Neural cell (in vitro differentiated cells): ENCODE measurements around the gene MICAL2. TPM values are rescaled to one million over a fixed set of nuclear protein-coding genes. Genes with fewer than 3 reads are reported as not detected.

Experiments
- H2AFZ ChIP-seq: fragments of 200-600, 300-800 bp; sonication (generic), shearing (Covaris generic); 2 replicates; pipeline ENCODE4 v1.6.0; 2014; ENCODE audit warnings: low read depth, mild to moderate bottlenecking, antibody characterized with exemption, low read length, moderate library complexity
- H3F3A ChIP-seq: fragments of 200-600 bp; shearing (Covaris generic); 2 replicates; pipeline ENCODE4 v1.6.1; 2016; ENCODE audit warnings: mild to moderate bottlenecking, moderate library complexity, mixed read lengths, antibody characterized with exemption, low read length; ENCODE audit not compliant: insufficient read depth, poor library complexity, severe bottlenecking
- H3K27ac ChIP-seq: fragments of 200-600, 300-800 bp; sonication (generic), shearing (Covaris generic); 2 replicates; pipeline ENCODE4 v1.5.1; 2014; ENCODE audit warnings: mild to moderate bottlenecking, low read length, moderate library complexity
- H3K27me3 ChIP-seq: fragments of 300-800, 200-600 bp; sonication (generic), shearing (Covaris generic); 2 replicates; pipeline ENCODE4 v1.6.0; 2014; ENCODE audit warnings: mild to moderate bottlenecking, low read depth, low read length, moderate library complexity; ENCODE audit not compliant: insufficient read depth
- H3K36me3 ChIP-seq: fragments of 300-800, 200-600 bp; sonication (generic), shearing (Covaris generic); 2 replicates; pipeline ENCODE4 v1.5.1; 2014; ENCODE audit warnings: mild to moderate bottlenecking, antibody characterized with exemption, low read length, moderate library complexity; ENCODE audit not compliant: insufficient read depth
- H3K4me2 ChIP-seq: fragments of 300-800, 200-600 bp; sonication (generic), shearing (Covaris generic); 2 replicates; pipeline ENCODE4 v1.6.0; 2014; ENCODE audit warnings: mild to moderate bottlenecking, low read length
- H3K4me3 ChIP-seq: fragments of 300-800, 200-600 bp; sonication (generic), shearing (Covaris generic); 2 replicates; pipeline ENCODE4 v1.5.1; 2014; ENCODE audit warnings: mild to moderate bottlenecking, low read length, moderate library complexity
- H3K79me2 ChIP-seq: fragments of 200-600 bp; shearing (Covaris generic); replicated peaks from 2 replicates; pipeline ENCODE4 v1.6.0; 2014; ENCODE audit warnings: mild to moderate bottlenecking, low read length, moderate library complexity; ENCODE audit not compliant: insufficient read depth
- H3K9ac ChIP-seq: fragments of 300-800, 200-600 bp; sonication (generic), shearing (Covaris generic); 2 replicates; pipeline ENCODE4 v1.6.1; 2016; ENCODE audit warnings: mild to moderate bottlenecking, low read length, mixed read lengths
- H3K9me2 ChIP-seq: fragments of 200-600 bp; shearing (Covaris generic); 2 replicates; pipeline ENCODE4 v1.6.1; 2016; ENCODE audit warnings: mild to moderate bottlenecking, low read length, mixed read lengths; ENCODE audit not compliant: insufficient read depth
- H3K9me3 ChIP-seq: fragments of 200-600, 300-800 bp; sonication (generic), shearing (Covaris generic); 2 replicates; pipeline ENCODE4 v1.6.1; 2016; ENCODE audit warnings: mild to moderate bottlenecking, mixed run types, low read length, moderate library complexity, mixed read lengths
- H4K20me1 ChIP-seq: fragments of 200-600 bp; shearing (Covaris generic); 2 replicates; pipeline ENCODE4 v1.6.1; 2016; ENCODE audit warnings: mild to moderate bottlenecking, mixed run types; ENCODE audit not compliant: insufficient read depth
- EP300 ChIP-seq: fragments of 450-650 bp; conservative IDR thresholded peaks from 2 replicates; pipeline ENCODE4 v1.6.1; 2014; ENCODE audit warnings: antibody characterized with exemption, mild to moderate bottlenecking, moderate library complexity; ENCODE audit not compliant: poor library complexity, severe bottlenecking
- EZH2 ChIP-seq: fragments of 200-600, 300-800 bp; shearing (Covaris generic), sonication (generic); IDR thresholded peaks from 2 replicates; pipeline ENCODE4 v1.6.1; 2014; ENCODE audit warnings: antibody characterized with exemption, low read length, borderline replicate concordance, mild to moderate bottlenecking; ENCODE audit not compliant: insufficient read depth, poor library complexity, severe bottlenecking
- MXI1 ChIP-seq: fragments of 450-650 bp; conservative IDR thresholded peaks from 2 replicates; pipeline ENCODE4 v1.6.1; 2014; ENCODE audit warnings: antibody characterized with exemption, mild to moderate bottlenecking; ENCODE audit not compliant: poor library complexity, severe bottlenecking
- POLR2AphosphoS5 ChIP-seq: IDR thresholded peaks from 2 replicates; pipeline ENCODE4 v1.6.1; 2012
- RAD21 ChIP-seq: fragments of 450-650 bp; conservative IDR thresholded peaks from 2 replicates; pipeline ENCODE4 v1.6.1; 2014; ENCODE audit warnings: antibody characterized with exemption, mild to moderate bottlenecking, moderate library complexity
- REST ChIP-seq: IDR thresholded peaks from 2 replicates; pipeline ENCODE4 v1.6.1; 2012; ENCODE audit warnings: borderline replicate concordance
- SMC3 ChIP-seq: fragments of 450-650 bp; conservative IDR thresholded peaks from 2 replicates; pipeline ENCODE4 v1.6.1; 2014; ENCODE audit warnings: antibody characterized with exemption, mild to moderate bottlenecking, moderate library complexity; ENCODE audit not compliant: poor library complexity
- TAF1 ChIP-seq: IDR thresholded peaks from 2 replicates; pipeline ENCODE4 v1.6.1; 2012; ENCODE audit warnings: low read depth
- polyA plus RNA-seq: library from polyadenylated mRNA; depleted of rRNA; stranded (reverse); fragments of >200 nt; gene quantifications from 2 replicates; pipeline ENCODE4 v1.2.3, GENCODE V29; 2014
- small RNA-seq, 3 experiments: library from RNA; depleted of rRNA; stranded (forward); fragments of <200 nt; gene quantifications; one replicate each; pipeline ENCODE3, GENCODE V24; 2012
- TF ChIP-seq, protein P1 (sequence below): fragments of 450-650 bp; IDR thresholded peaks from 2 replicates; pipeline ENCODE4 v1.5.1; 2014; ENCODE audit warnings: antibody characterized with exemption, mild to moderate bottlenecking, moderate library complexity; ENCODE audit not compliant: poor library complexity, severe bottlenecking

Gene MICAL2
- polyA plus RNA-seq, 1 donor from 2014 or later = 2.2 TPM

GRCh38 chr11:12306830-12307229 lies 196.4 kb downstream of the MICAL2 start:
- no peak overlapping the region for H3K4me2 ChIP-seq
- no peaks in the 10 kb centered on the region for H4K20me1 ChIP-seq
- H3F3A ChIP-seq = no peaks in the 10 kb centered on the region
- no peak overlapping the region for H3K27ac ChIP-seq
- no peaks in the 10 kb centered on the region for H3K27me3 ChIP-seq
- no peaks in the 10 kb centered on the region for H3K36me3 ChIP-seq
- no peaks in the 10 kb centered on the region for H3K79me2 ChIP-seq
- no peaks in the 10 kb centered on the region for H3K9me2 ChIP-seq
- H3K9me3 ChIP-seq = no peaks in the 10 kb centered on the region
- no peak overlapping the region for H2AFZ ChIP-seq
- TF ChIP-seq TAF1 (no peak), MXI1 (no peak), SMC3 (no peak), EP300 (no peak)
- no peak overlapping the region for H3K4me3 ChIP-seq
- no peak overlapping the region for H3K9ac ChIP-seq

GRCh38 chr11:12312132-12312531 lies 201.7 kb downstream of the MICAL2 start:
- TF ChIP-seq REST (no peak), TAF1 (no peak), EP300 (no peak), EZH2 (no peak), MXI1 (no peak), SMC3 (no peak), RAD21 (no peak), POLR2AphosphoS5 (no peak)
- TF ChIP-seq, protein P1, sequence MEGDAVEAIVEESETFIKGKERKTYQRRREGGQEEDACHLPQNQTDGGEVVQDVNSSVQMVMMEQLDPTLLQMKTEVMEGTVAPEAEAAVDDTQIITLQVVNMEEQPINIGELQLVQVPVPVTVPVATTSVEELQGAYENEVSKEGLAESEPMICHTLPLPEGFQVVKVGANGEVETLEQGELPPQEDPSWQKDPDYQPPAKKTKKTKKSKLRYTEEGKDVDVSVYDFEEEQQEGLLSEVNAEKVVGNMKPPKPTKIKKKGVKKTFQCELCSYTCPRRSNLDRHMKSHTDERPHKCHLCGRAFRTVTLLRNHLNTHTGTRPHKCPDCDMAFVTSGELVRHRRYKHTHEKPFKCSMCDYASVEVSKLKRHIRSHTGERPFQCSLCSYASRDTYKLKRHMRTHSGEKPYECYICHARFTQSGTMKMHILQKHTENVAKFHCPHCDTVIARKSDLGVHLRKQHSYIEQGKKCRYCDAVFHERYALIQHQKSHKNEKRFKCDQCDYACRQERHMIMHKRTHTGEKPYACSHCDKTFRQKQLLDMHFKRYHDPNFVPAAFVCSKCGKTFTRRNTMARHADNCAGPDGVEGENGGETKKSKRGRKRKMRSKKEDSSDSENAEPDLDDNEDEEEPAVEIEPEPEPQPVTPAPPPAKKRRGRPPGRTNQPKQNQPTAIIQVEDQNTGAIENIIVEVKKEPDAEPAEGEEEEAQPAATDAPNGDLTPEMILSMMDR = no peak
- Histone ChIP-seq H3K4me3 (no peak overlapping the region), H3K9me3 (peaks cover 5% of the 10 kb centered on the region), H3K9ac (no peak overlapping the region), H3K36me3 (no peaks in the 10 kb centered on the region), H3K9me2 (no peaks in the 10 kb centered on the region), H3K27me3 (no peaks in the 10 kb centered on the region), H3F3A (no peaks in the 10 kb centered on the region), H3K4me2 (no peak overlapping the region), H2AFZ (no peak overlapping the region), H4K20me1 (no peaks in the 10 kb centered on the region), H3K27ac (no peak overlapping the region), H3K79me2 (no peaks in the 10 kb centered on the region)

Small RNAs within 50 kb of the gene (small RNA-seq; reads per million reads assigned to genes)
- gene MIR6124 = 0 reads per million in 3 experiments

Other genes starting within 250 kb of the MICAL2 start
- gene DKK3, start 102.0 kb upstream of the MICAL2 start, polyA plus RNA-seq = 43.6 and 48.4 TPM in 2 replicates